ENCODE data around the gene CENPT.

Gene CENPT

GRCh38 chr16:67800338-67800926 lies 47.1 kb downstream of the CENPT start:
- no peak for TF ChIP-seq ZNF274 (IDR thresholded peaks at IDR 0.05; ENCODE audit: low read depth, low read length)
- H3K4me3 ChIP-seq (ENCODE audit: low read length): no peak overlapping the region

GRCh38 chr16:67796099-67796718 lies 51.3 kb downstream of the CENPT start:
- TF ChIP-seq ZNF274 (IDR thresholded peaks at IDR 0.05; ENCODE audit: low read depth, low read length): no peak
- H3K4me3 ChIP-seq (ENCODE audit: low read length): no peak overlapping the region

GRCh38 chr16:67790071-67790470 lies 57.4 kb downstream of the CENPT start:
- no peak overlapping the region for H3K4me3 ChIP-seq (ENCODE audit: low read length)
- TF ChIP-seq ZNF274 (IDR thresholded peaks at IDR 0.05; ENCODE audit: low read depth, low read length): no peak

GRCh38 chr16:67786491-67786890 lies 61.0 kb downstream of the CENPT start:
- no peak for TF ChIP-seq ZNF274 (IDR thresholded peaks at IDR 0.05; ENCODE audit: low read depth, low read length)

DNA sequence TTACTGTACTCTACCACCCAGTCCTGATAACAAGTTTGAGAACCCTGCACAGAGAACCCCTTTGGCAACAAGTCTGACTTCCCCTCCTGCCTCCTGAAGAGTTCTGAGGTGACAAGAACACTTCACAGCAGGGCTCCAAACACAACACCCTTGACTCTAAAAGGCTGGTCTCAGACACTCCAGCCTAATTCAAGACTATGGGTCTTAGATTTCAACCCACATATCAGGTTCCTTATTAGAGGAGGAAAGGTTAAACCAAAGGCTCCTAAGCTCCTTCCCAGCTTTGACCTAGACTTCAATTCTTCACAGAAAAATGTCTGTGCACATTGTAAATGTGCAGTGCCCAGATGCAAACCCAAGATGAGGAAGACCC lies 64.2 kb downstream of the CENPT start:
- no peak for TF ChIP-seq ZNF274 (IDR thresholded peaks at IDR 0.05; ENCODE audit: low read depth, low read length)

More at GRCh38 chr16:67786491-67786890, 61.0 kb downstream of the CENPT start:
- H3K4me3 ChIP-seq (ENCODE audit: low read length): no peak overlapping the region; the same call in 1 of the 2 replicates

DNA sequence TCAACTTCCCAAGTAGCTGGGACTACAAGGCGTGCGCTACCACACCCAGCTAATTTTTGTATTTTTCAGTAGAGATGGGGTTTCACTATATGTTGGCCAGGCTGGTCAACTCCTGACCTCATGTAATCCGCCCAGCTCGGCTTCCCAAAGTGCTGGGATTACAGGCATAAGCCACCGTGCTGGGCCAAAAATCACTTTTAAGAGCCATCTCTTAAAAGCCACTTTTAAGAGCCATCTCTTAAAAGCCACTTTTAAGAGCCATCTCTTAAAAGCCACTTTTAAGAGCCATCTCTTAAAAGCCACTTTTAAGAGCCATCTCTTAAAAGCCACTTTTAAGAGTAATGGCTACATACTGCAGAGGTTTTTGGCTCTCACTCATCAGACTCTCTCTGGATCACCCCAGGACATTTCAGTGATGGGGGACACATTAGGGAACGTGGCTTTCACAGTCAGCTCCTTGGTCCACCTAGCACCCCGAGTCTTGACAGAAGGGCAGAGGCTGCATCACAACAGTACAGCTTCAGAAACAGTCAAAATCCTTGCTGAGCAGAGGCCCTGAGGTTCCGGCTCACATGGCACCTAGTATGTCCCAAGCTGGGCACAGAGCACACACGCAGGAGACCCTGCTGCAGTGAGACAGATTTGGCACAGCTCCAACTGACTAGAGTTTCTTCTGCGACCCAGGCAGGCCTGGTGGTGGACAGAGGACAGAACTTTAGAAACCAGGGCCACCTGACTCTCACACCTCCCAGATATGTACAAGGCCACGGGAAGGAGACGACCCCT lies 64.7 kb downstream of the CENPT start:
- H3K4me3 ChIP-seq (ENCODE audit: low read length): no peak overlapping the region
- TF ChIP-seq ZNF274 (IDR thresholded peaks at IDR 0.05; ENCODE audit: low read depth, low read length): no peak

More for the DNA sequence above, 64.2 kb downstream of the CENPT start:
- no peak overlapping the region for H3K4me3 ChIP-seq (ENCODE audit: low read length)

DNA sequence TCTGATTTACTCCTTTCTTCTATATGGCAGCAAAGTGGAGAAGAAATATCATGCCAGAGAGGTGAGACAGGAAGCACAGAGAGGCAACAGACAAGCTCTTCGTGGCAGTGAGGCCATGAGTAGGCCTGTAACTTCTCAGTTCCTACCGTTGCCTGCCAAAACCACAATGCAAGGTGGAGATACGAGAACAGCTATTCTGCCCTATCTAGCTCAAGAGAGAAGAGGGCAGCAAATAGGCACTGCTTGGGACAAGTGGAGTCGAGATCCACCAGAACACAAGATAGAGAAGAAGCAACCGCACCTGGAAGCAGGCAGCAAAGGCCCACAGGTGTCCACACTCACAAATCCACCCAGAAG lies 66.0 kb downstream of the CENPT start:
- TF ChIP-seq ZNF274 (IDR thresholded peaks at IDR 0.05; ENCODE audit: low read depth, low read length): no peak
- H3K4me3 ChIP-seq (ENCODE audit: low read length): no peak overlapping the region

DNA sequence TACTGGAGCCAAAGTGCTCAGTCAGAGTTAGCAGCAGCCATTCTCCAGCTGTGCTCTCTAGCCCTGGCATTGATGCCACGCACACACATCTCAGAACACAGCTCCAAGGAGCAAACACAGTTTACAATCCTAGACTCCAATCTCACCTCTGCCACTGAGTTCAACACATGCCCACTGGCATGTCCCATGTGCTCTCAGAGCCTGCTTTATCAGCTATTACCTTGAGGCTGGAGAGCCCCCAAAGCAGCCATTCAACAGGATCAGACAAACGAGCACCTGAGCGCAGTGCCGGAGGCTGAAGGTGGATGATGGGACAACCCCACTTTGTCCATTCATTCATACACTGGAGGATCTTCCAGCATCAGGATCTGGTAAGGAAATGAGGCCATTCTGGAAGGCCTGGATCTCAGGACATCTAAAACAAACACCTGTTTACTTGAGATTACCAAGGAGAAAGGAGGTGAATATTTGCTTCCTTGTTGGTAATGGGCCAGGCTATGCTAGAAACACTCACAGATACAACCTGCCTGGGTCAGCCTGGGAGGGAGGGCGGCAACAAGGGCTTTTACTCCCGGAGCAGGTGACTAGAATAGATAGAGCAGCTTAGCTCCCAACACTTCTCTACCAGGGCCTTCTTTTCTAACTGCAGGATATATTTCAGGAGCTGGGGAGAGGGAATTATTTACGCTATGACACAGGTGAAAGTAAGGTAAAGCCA lies 66.5 kb downstream of the CENPT start:
- H3K4me3 ChIP-seq (ENCODE audit: low read length): no peak overlapping the region
- TF ChIP-seq ZNF274 (IDR thresholded peaks at IDR 0.05; ENCODE audit: low read depth, low read length): no peak

GRCh38 chr16:67779256-67780014 lies 68.1 kb downstream of the CENPT start:
- TF ChIP-seq ZNF274 (IDR thresholded peaks at IDR 0.05; ENCODE audit: low read depth, low read length): no peak
- H3K4me3 ChIP-seq (ENCODE audit: low read length): no peak overlapping the region
